ENCODE results near the gene MBD4. TPM values are rescaled to one million over a fixed set of nuclear protein-coding genes. Genes with fewer than 3 reads are reported as not detected.

The MBD4 gene
- total RNA-seq, 4 donors from 2014 or later, result 25.1 to 44.9 (median 31.9) TPM

GRCh38 chr3:129460572-129460971 lies 20.8 kb upstream of the MBD4 start:
- TF ChIP-seq CTCF (IDR thresholded peaks at IDR 0.05; ENCODE audit: low read depth), result no peak

- no peak for TF ChIP-seq CTCF (IDR thresholded peaks at IDR 0.05; ENCODE audit: low read depth)
Measured at GRCh38 chr3:129460155-129460554, 20.4 kb upstream of the MBD4 start.

GRCh38 chr3:129453732-129454131 lies 14.0 kb upstream of the MBD4 start:
- no peak for TF ChIP-seq CTCF (IDR thresholded peaks at IDR 0.05; ENCODE audit: low read depth)

GRCh38 chr3:129449279-129450115 lies 9.7 kb upstream of the MBD4 start:
- no peak for TF ChIP-seq CTCF (IDR thresholded peaks at IDR 0.05; ENCODE audit: low read depth)

GRCh38 chr3:129448186-129448895 lies 8.6 kb upstream of the MBD4 start:
- no peak for TF ChIP-seq CTCF (IDR thresholded peaks at IDR 0.05; ENCODE audit: low read depth)

GRCh38 chr3:129446926-129447325 lies 7.2 kb upstream of the MBD4 start:
- no peak for TF ChIP-seq CTCF (IDR thresholded peaks at IDR 0.05; ENCODE audit: low read depth)

- no peak for TF ChIP-seq CTCF (IDR thresholded peaks at IDR 0.05; ENCODE audit: low read depth)
Measured at GRCh38 chr3:129445471-129445870, 5.7 kb upstream of the MBD4 start.

Data from subcutaneous adipose tissue (tissue), 4 donors.